Uterus (tissue), 4 donors: ENCODE measurements around the gene STEEP1. TPM values are rescaled to one million over a fixed set of nuclear protein-coding genes. Genes with fewer than 3 reads are reported as not detected.

ENCODE experiments used
- DNase-seq, 2 donors: peaks; one replicate each; pipeline ENCODE4 v3.0.0-alpha.2; 2019 to 2020
- H3K27ac ChIP-seq, 2 donors: fragments of 200-600 bp; sonication (generic); 1 replicate in 1 of 2; 2 replicates in 1 of 2; pipeline ENCODE4 v1.5.1; 2016 to 2018
- H3K27me3 ChIP-seq, 2 donors: fragments of 200-600 bp; sonication (generic); one replicate each; pipeline ENCODE4 v1.5.1; 2018 to 2019; ENCODE audit warnings: control low read depth in 1 of 2
- H3K36me3 ChIP-seq, 2 donors: fragments of 200-600 bp; sonication (generic); one replicate each; pipeline ENCODE4 v1.5.1; 2019; ENCODE audit warnings: control low read depth in 1 of 2
- H3K4me1 ChIP-seq, 2 donors: fragments of 200-600 bp; sonication (generic); one replicate each; pipeline ENCODE4 v1.5.1; 2018 to 2019; ENCODE audit warnings: control low read depth in 1 of 2
- H3K4me3 ChIP-seq, 2 donors: fragments of 200-600 bp; sonication (generic); 1 replicate in 1 of 2; 2 replicates in 1 of 2; pipeline ENCODE4 v1.5.1; 2018 to 2019; ENCODE audit warnings: mild to moderate bottlenecking in 1 of 2
- H3K9me3 ChIP-seq, 2 donors: fragments of 200-600 bp; sonication (generic); one replicate each; pipeline ENCODE4 v1.5.1; 2019; ENCODE audit warnings: control low read depth in 1 of 2
- CTCF ChIP-seq, 4 experiments: fragments of 200-600 bp in 2 of 4; fragments of 450-650 bp in 2 of 4; sonication (generic) in 2 of 4; IDR thresholded peaks; one replicate each; pipeline ENCODE4 v1.5.1; 2016 to 2019; ENCODE audit warnings: antibody characterized with exemption in 4 of 4, mild to moderate bottlenecking in 2 of 4, moderate library complexity in 1 of 4
- POLR2A ChIP-seq, 2 donors: fragments of 450-650 bp; IDR thresholded peaks; one replicate each; pipeline ENCODE4 v1.6.1; 2016; ENCODE audit warnings: antibody characterized with exemption in 2 of 2, mild to moderate bottlenecking in 1 of 2, moderate library complexity in 1 of 2
- intact Hi-C: fragments of 100-400 bp; cut with DNase I; formaldehyde crosslinking; loops from one replicate; pipeline ENCODE4 v1.15.1; 2023; ENCODE audit warnings: low total_unique reads
- total RNA-seq, 4 donors: library from RNA; depleted of rRNA in 3 of 4; stranded (reverse); fragments of >200 nt in 3 of 4; gene quantifications; one replicate each; pipeline versions ENCODE4 v1.1.0 to v1.2.4, GENCODE V29; 2014 to 2023
- donor health status: DM: yes; HTN: yes; CAD: no.

The STEEP1 gene
- total RNA-seq, 4 donors from 2014 or later: 1.2 to 47.0 (median 11.5) TPM

- no peak overlapping the region for H3K27ac ChIP-seq
- H3K4me1 ChIP-seq: no peaks in the 10 kb centered on the region
- H3K9me3 ChIP-seq: no peaks in the 10 kb centered on the region
- no peak overlapping the region for H3K4me3 ChIP-seq
- TF ChIP-seq POLR2A (IDR thresholded peaks at IDR 0.05): no peak
- H3K36me3 ChIP-seq: no peaks in the 10 kb centered on the region
- intact Hi-C loops: no loop called here
- no peaks in the 10 kb centered on the region for H3K27me3 ChIP-seq
- no peak for DNase-seq
These were observed 61.7 kb downstream of the STEEP1 start for GRCh38 chrX:119503484-119503861.

- Histone ChIP-seq H3K9me3 (no peaks in the 10 kb centered on the region), H3K27me3 (no peaks in the 10 kb centered on the region), H3K4me1 (no peaks in the 10 kb centered on the region), H3K36me3 (no peaks in the 10 kb centered on the region), H3K27ac (no peak overlapping the region), H3K4me3 (no peak overlapping the region)
- no peak for TF ChIP-seq CTCF (IDR thresholded peaks at IDR 0.05)
- no peak for TF ChIP-seq POLR2A (IDR thresholded peaks at IDR 0.05)
- intact Hi-C loops: no loop called here
- DNase-seq: no peak
These were observed 62.3 kb downstream of the STEEP1 start for GRCh38 chrX:119502727-119503483.

- no peak overlapping the region for H3K4me3 ChIP-seq
- no peaks in the 10 kb centered on the region for H3K9me3 ChIP-seq
- H3K27ac ChIP-seq: no peak overlapping the region
- intact Hi-C loops: no loop called here
- TF ChIP-seq CTCF (IDR thresholded peaks at IDR 0.05) (no peak), POLR2A (IDR thresholded peaks at IDR 0.05) (no peak)
- H3K36me3 ChIP-seq: no peaks in the 10 kb centered on the region
- no peaks in the 10 kb centered on the region for H3K4me1 ChIP-seq
- no peaks in the 10 kb centered on the region for H3K27me3 ChIP-seq
- DNase-seq: no peak
These were observed 63.6 kb downstream of the STEEP1 start for GRCh38 chrX:119501511-119502148.

GRCh38 chrX:119500061-119500800 is 65.0 kb downstream of the STEEP1 start:
- DNase-seq: no peak
- Histone ChIP-seq H3K9me3 (no peaks in the 10 kb centered on the region), H3K4me3 (no peak overlapping the region), H3K4me1 (no peaks in the 10 kb centered on the region), H3K36me3 (no peaks in the 10 kb centered on the region), H3K27ac (no peak overlapping the region), H3K27me3 (no peaks in the 10 kb centered on the region)
- TF ChIP-seq POLR2A (IDR thresholded peaks at IDR 0.05) (no peak), CTCF (IDR thresholded peaks at IDR 0.05) (no peak)
- intact Hi-C loops: no loop called here

GRCh38 chrX:119497185-119497584 is 68.0 kb downstream of the STEEP1 start:
- H3K4me3 ChIP-seq: no peak overlapping the region
- H3K4me1 ChIP-seq: no peaks in the 10 kb centered on the region
- no peaks in the 10 kb centered on the region for H3K36me3 ChIP-seq
- no peak overlapping the region for H3K27ac ChIP-seq
- intact Hi-C loops: no loop called here
- DNase-seq: no peak
- H3K9me3 ChIP-seq: no peaks in the 10 kb centered on the region
- H3K27me3 ChIP-seq: no peaks in the 10 kb centered on the region
- TF ChIP-seq POLR2A (IDR thresholded peaks at IDR 0.05) (no peak), CTCF (IDR thresholded peaks at IDR 0.05) (no peak)
